Liver (tissue), 9 donors: ENCODE data around the gene MEIS2. TPM values are rescaled to one million over a fixed set of nuclear protein-coding genes. Genes with fewer than 3 reads are reported as not detected.

ENCODE experiments used
- DNase-seq: peaks from one replicate; pipeline ENCODE4 v3.0.0-alpha.2; 2017; ENCODE audit warnings: low spot score
- H3K27ac ChIP-seq, 2 donors: one replicate each; pipeline ENCODE4 v1.7.0; 2013; ENCODE audit warnings: inconsistent platforms in 2 of 2, low read length in 2 of 2, control low read depth in 1 of 2, low read depth in 1 of 2, mild to moderate bottlenecking in 1 of 2
- H3K27me3 ChIP-seq, 4 donors: one replicate each; pipeline versions ENCODE4 v1.6.1 to v1.7.0; 2013; ENCODE audit warnings: low read length in 3 of 4, inconsistent platforms in 1 of 4, mild to moderate bottlenecking in 1 of 4, moderate library complexity in 1 of 4; ENCODE audit not compliant: control insufficient read depth in 4 of 4, insufficient read depth in 4 of 4
- H3K36me3 ChIP-seq, 4 donors: one replicate each; pipeline versions ENCODE4 v1.6.1 to v1.7.0; 2013; ENCODE audit warnings: low read length in 3 of 4, mild to moderate bottlenecking in 3 of 4, low read depth in 1 of 4, moderate library complexity in 1 of 4; ENCODE audit not compliant: control insufficient read depth in 4 of 4, insufficient read depth in 3 of 4
- H3K4me1 ChIP-seq, 4 donors: one replicate each; pipeline versions ENCODE4 v1.6.1 to v1.7.0; 2013; ENCODE audit warnings: low read length in 3 of 4, mild to moderate bottlenecking in 3 of 4, moderate library complexity in 1 of 4; ENCODE audit not compliant: control insufficient read depth in 4 of 4, insufficient read depth in 4 of 4
- H3K4me3 ChIP-seq, 3 donors: one replicate each; pipeline versions ENCODE4 v1.6.1 to v1.7.0; 2013; ENCODE audit warnings: low read length in 3 of 3, control low read depth in 1 of 3, low read depth in 1 of 3, mild to moderate bottlenecking in 1 of 3
- H3K9ac ChIP-seq, 2 donors: one replicate each; pipeline ENCODE4 v1.7.0; 2013; ENCODE audit warnings: low read length in 2 of 2, mild to moderate bottlenecking in 2 of 2, moderate library complexity in 2 of 2, control low read depth in 1 of 2, low read depth in 1 of 2
- H3K9me3 ChIP-seq, 4 donors: one replicate each; pipeline versions ENCODE4 v1.6.1 to v1.7.0; 2013; ENCODE audit warnings: low read length in 3 of 4; ENCODE audit not compliant: control insufficient read depth in 4 of 4
- ATF3 ChIP-seq: IDR thresholded peaks from 2 replicates; pipeline ENCODE4 v1.6.1; 2016; ENCODE audit warnings: antibody characterized with exemption
- CTCF ChIP-seq: fragments of 150-350 bp; IDR thresholded peaks from 2 replicates; pipeline ENCODE4 v1.5.1; 2017; ENCODE audit warnings: improper control_type of control experiment, low read depth, low read length; ENCODE audit not compliant: missing input control
- GABPA ChIP-seq, 2 donors: IDR thresholded peaks in 1 of 2; conservative IDR thresholded peaks in 1 of 2; 2 replicates each; pipeline ENCODE4 v1.6.1; 2016; ENCODE audit warnings: antibody characterized with exemption in 2 of 2, mild to moderate bottlenecking in 1 of 2, moderate library complexity in 1 of 2
- HNF4G ChIP-seq: IDR thresholded peaks from 2 replicates; pipeline ENCODE4 v1.6.1; 2016; ENCODE audit warnings: antibody characterized with exemption
- JUND ChIP-seq, 2 donors: IDR thresholded peaks; 2 replicates each; pipeline ENCODE4 v1.6.1; 2016; ENCODE audit warnings: antibody characterized with exemption in 2 of 2
- MAX ChIP-seq: IDR thresholded peaks from 2 replicates; pipeline ENCODE4 v1.6.1; 2016; ENCODE audit warnings: antibody characterized with exemption
- RAD21 ChIP-seq, 2 donors: IDR thresholded peaks; 2 replicates each; pipeline ENCODE4 v1.6.1; 2016; ENCODE audit warnings: antibody characterized with exemption in 2 of 2, mild to moderate bottlenecking in 2 of 2
- REST ChIP-seq: IDR thresholded peaks from 2 replicates; pipeline ENCODE4 v1.6.1; 2016; ENCODE audit warnings: antibody characterized with exemption, mild to moderate bottlenecking
- TAF1 ChIP-seq: conservative IDR thresholded peaks from 2 replicates; pipeline ENCODE4 v1.6.1; 2016; ENCODE audit warnings: antibody characterized with exemption, mild to moderate bottlenecking
- YY1 ChIP-seq: IDR thresholded peaks from 2 replicates; pipeline ENCODE4 v1.6.1; 2016; ENCODE audit warnings: antibody characterized with exemption, mild to moderate bottlenecking
- ZBTB33 ChIP-seq: IDR thresholded peaks from 2 replicates; pipeline ENCODE4 v1.6.1; 2016; ENCODE audit warnings: antibody characterized with exemption
- WGBS: extraction: QIAGEN DNeasy Blood & Tissue Kit; methylation state at CpG from one replicate; pipeline ENCODE4 v1.1.7; 2013; 5-methylcytosine and 5-hydroxymethylcytosine counted together
- polyA plus RNA-seq, 2 donors: library from polyadenylated mRNA; stranded (reverse) in 1 of 2; unstranded in 1 of 2; fragments of 200-250 nt in 1 of 2; fragments of >200 nt in 1 of 2; fragmentation: Nextera tagmentation in 1 of 2; extraction: Ambion mirVana in 1 of 2; gene quantifications; one replicate each; pipeline versions ENCODE4 v1.2.1 to v1.2.3, GENCODE V29; 2013 to 2015
- total RNA-seq, 2 donors: library from RNA; depleted of rRNA; stranded (reverse); fragments of >200 nt; gene quantifications; one replicate each; pipeline ENCODE4 v1.2.3, GENCODE V29; 2014
- donor health status: healthy.
- donor health status: healthy.
- donor health status: healthy.
- donor health status: healthy.
- donor health status: healthy.

Gene MEIS2
- total and polyA plus RNA-seq, 4 donors: 3.9 to 12.6 (median 7.6) TPM

- H3K4me1 ChIP-seq: no peaks in the 10 kb centered on the region
- no peak overlapping the region for H3K9ac ChIP-seq
- H3K4me3 ChIP-seq: no peak overlapping the region
- DNase-seq: no peak
- H3K36me3 ChIP-seq: no peaks in the 10 kb centered on the region
- no peaks in the 10 kb centered on the region for H3K27me3 ChIP-seq
- TF ChIP-seq RAD21 (IDR thresholded peaks at IDR 0.05): no peak
- TF ChIP-seq REST: no peak
- no peak for TF ChIP-seq ZBTB33
- no peak for TF ChIP-seq JUND (IDR thresholded peaks at IDR 0.05)
- TF ChIP-seq CTCF: no peak
- TF ChIP-seq HNF4G: no peak
- TF ChIP-seq YY1: no peak
- WGBS: 91% methylated on average over 8 of the region's 8 CpGs
- no peak overlapping the region for H3K27ac ChIP-seq
- H3K9me3 ChIP-seq: no peaks in the 10 kb centered on the region
These were observed 105.6 kb downstream of the MEIS2 start for GRCh38 chr15:36994790-36995189.

GRCh38 chr15:36992454-36992853, 107.9 kb downstream of the MEIS2 start:
- no peak for DNase-seq
- H3K4me3 ChIP-seq: no peak overlapping the region
- H3K4me1 ChIP-seq: no peaks in the 10 kb centered on the region
- no peak overlapping the region for H3K9ac ChIP-seq
- TF ChIP-seq HNF4G (no peak), ATF3 (no peak), TAF1 (no peak), YY1 (no peak), JUND (IDR thresholded peaks at IDR 0.05) (no peak), MAX (no peak), GABPA (IDR thresholded peaks at IDR 0.05 in 1 of 2, conservative IDR thresholded peaks at IDR 0.05 in 1 of 2) (no peak), RAD21 (IDR thresholded peaks at IDR 0.05) (no peak)
- no peak overlapping the region for H3K27ac ChIP-seq
- no peaks in the 10 kb centered on the region for H3K27me3 ChIP-seq
- H3K36me3 ChIP-seq: no peaks in the 10 kb centered on the region
- H3K9me3 ChIP-seq: no peaks in the 10 kb centered on the region
- WGBS: 90% methylated on average over 5 of the region's 5 CpGs
